ENCODE results near the gene CXCL3. TPM values are rescaled to one million over a fixed set of nuclear protein-coding genes. Genes with fewer than 3 reads are reported as not detected.
A peak's percentile ranks its signal among the peaks of the same experiment; 100 is the strongest.

The CXCL3 gene
- total and polyA plus RNA-seq, 3 experiments from 2014 or later: not detected

DNA sequence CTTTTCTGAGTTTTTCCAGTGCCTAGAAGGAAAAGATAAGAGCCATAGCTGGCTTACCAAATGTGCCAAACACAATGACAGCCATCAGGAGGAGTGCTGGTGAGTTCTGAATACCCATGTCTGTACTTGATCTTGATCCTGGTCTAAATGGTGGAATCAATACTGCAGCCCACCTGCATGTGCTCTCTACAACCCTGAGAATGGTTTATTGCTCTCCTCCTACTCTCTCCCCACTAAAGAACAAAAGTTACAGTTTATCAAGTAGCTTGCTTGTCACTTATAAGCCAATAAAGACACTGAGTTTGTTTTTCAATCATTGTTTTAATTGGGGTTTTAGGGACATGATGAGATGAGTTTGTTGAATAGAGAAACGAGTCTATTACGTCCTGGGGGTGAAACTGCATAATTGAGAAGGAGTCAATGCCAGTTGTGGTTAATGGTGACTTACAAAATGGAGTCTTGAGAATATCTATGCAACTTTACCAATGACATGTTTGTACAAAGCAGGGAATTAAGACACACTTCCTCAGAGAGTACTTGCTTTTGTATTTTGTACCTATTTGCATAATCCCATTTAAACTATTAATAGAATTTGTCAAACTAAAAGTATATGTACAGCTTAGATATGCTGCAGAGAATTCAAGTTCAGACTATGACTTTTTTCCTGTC, 20.8 kb upstream of the CXCL3 start:
- H3K27me3 Mint-ChIP-seq: peaks cover 0 to 6% of the 10 kb centered on the region in 2 donors
- CTCF ChIA-PET: no interaction called here
- H3K4me1 ChIP-seq (ENCODE audit: insufficient read depth, low read length): no peaks in the 10 kb centered on the region
- H3K9me3 ChIP-seq (ENCODE audit: low read length): no peaks in the 10 kb centered on the region
- no peak overlapping the region for H3K27ac ChIP-seq (ENCODE audit: low read depth, low read length)
- no peak overlapping the region for H3K27ac Mint-ChIP-seq
- H3K4me3 Mint-ChIP-seq: no peak overlapping the region
- POLR2A ChIA-PET: no interaction called here
- H3K4me3 ChIP-seq (ENCODE audit: low read length): no peak overlapping the region
- no peaks in the 10 kb centered on the region for H3K36me3 ChIP-seq (ENCODE audit: insufficient read depth, low read length)
- H3K4me1 Mint-ChIP-seq: no peaks in the 10 kb centered on the region
- H3K9me3 Mint-ChIP-seq: peaks cover 0 to 2% (median 0%) of the 10 kb centered on the region in 5 donors
- DNase-seq: no peak
- H3K27me3 ChIP-seq (ENCODE audit: insufficient read depth, low read length, poor library complexity, severe bottlenecking): no peaks in the 10 kb centered on the region
- H3K36me3 Mint-ChIP-seq: no peaks in the 10 kb centered on the region

DNA sequence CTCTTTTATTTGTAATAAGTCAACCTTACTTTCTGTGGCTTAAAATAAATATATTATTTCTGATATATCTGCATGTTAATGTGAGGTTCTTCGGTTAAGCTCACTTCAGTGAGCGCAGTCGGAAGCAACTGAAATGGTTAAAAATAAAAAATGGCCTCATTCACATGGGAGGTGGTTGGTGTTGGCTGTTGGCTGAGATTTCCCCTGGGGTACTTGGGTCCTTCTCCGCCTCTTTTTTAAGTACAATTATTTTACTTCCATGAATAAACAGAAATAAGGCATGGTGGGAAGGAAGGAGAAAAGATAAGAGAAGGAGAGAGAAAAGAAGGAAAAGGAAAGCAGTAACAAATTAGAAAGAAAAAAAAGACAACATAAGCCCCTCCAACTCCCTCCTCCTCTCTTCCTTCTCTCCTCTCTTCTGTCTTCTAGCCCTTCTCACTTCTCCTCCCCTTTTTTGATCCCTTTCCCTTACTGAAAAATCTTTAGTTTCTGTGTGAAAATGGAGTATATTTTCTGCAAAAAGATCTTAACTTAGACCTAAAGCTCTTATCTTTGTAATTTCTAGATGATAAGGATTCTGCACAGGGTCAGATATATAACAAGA, 19.7 kb upstream of the CXCL3 start:
- no peak overlapping the region for H3K4me3 ChIP-seq (ENCODE audit: low read length)
- CTCF ChIA-PET: no interaction called here
- no peaks in the 10 kb centered on the region for H3K4me1 ChIP-seq (ENCODE audit: insufficient read depth, low read length)
- H3K9me3 ChIP-seq (ENCODE audit: low read length): no peaks in the 10 kb centered on the region
- Mint-ChIP-seq H3K4me1 (no peaks in the 10 kb centered on the region), H3K27me3 (peaks cover 0 to 6% of the 10 kb centered on the region in 2 donors), H3K36me3 (no peaks in the 10 kb centered on the region), H3K27ac (no peak overlapping the region), H3K4me3 (no peak overlapping the region), H3K9me3 (peaks cover 0 to 2% (median 0%) of the 10 kb centered on the region in 5 donors)
- H3K27ac ChIP-seq (ENCODE audit: low read depth, low read length): peak overlapping the region; percentile 35
- DNase-seq: no peak
- POLR2A ChIA-PET: no interaction called here
- no peaks in the 10 kb centered on the region for H3K27me3 ChIP-seq (ENCODE audit: insufficient read depth, low read length, poor library complexity, severe bottlenecking)
- H3K36me3 ChIP-seq (ENCODE audit: insufficient read depth, low read length): no peaks in the 10 kb centered on the region

DNA sequence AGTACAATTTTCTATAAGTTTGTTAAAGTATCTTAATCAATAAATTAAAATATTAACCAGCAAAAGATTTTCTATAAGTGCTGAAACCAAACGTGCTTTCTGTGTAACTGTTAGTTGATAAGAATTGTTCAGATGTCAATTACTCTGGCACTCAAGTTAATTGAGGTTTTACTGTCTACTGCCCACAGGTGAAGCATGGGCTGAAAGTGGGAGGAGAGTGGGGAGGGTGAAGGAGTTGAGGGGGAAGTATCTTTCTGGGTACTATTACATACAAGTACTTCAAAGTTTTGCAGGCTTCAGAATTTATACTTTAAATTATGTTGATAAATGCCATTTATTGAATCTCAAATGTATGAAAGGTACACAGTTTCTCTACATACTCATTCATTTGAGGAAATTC, 19.1 kb upstream of the CXCL3 start:
- CTCF ChIA-PET: no interaction called here
- no peaks in the 10 kb centered on the region for H3K9me3 ChIP-seq (ENCODE audit: low read length)
- no peaks in the 10 kb centered on the region for H3K27me3 ChIP-seq (ENCODE audit: insufficient read depth, low read length, poor library complexity, severe bottlenecking)
- no peaks in the 10 kb centered on the region for H3K36me3 Mint-ChIP-seq
- H3K4me3 Mint-ChIP-seq: no peak overlapping the region
- H3K27me3 Mint-ChIP-seq: peaks cover 0 to 6% of the 10 kb centered on the region in 2 donors
- no peak overlapping the region for H3K4me3 ChIP-seq (ENCODE audit: low read length)
- DNase-seq: no peak
- POLR2A ChIA-PET: no interaction called here
- H3K27ac Mint-ChIP-seq: no peak overlapping the region
- no peaks in the 10 kb centered on the region for H3K4me1 ChIP-seq (ENCODE audit: insufficient read depth, low read length)
- no peaks in the 10 kb centered on the region for H3K36me3 ChIP-seq (ENCODE audit: insufficient read depth, low read length)
- H3K9me3 Mint-ChIP-seq: peaks cover 0 to 2% (median 0%) of the 10 kb centered on the region in 5 donors
- peak overlapping the region; percentile 35 for H3K27ac ChIP-seq (ENCODE audit: low read depth, low read length)
- no peaks in the 10 kb centered on the region for H3K4me1 Mint-ChIP-seq

DNA sequence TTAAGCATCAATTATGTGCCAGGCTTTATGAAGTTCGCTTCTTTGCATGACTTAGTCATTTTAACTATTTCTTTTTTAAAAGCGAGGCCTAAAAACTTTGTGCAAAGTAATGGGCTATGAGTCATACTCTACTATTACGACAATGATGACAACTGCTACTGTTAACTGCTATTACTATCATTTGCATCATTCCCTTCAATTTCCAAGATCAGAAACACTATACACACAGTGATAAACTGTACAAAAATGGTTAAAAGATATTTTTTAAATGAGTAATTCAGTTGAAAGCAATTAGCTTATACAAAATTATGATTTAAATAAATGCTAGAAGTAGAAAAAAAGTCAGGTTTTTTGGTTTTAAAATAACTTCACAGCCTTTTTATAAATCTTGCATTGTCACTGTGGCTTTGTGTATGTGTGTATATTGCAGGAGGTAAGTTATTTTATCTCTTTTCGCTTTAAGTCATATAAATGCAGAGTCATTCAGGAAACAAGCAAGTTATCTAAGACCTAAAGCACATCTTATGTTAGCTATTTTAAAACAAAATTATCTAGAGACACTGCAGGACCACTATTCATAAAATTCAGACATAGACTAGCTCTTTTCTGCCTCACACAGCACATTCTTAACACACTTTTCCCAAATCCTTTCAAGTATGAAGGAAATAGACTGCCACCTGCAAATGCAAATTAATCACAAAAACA, 18.5 kb upstream of the CXCL3 start:
- peaks cover 0 to 6% (median 0%) of the 10 kb centered on the region in 5 donors for H3K9me3 Mint-ChIP-seq
- no peak overlapping the region for H3K4me3 Mint-ChIP-seq
- no peak for DNase-seq
- no peaks in the 10 kb centered on the region for H3K27me3 ChIP-seq (ENCODE audit: insufficient read depth, low read length, poor library complexity, severe bottlenecking)
- no peaks in the 10 kb centered on the region for H3K4me1 Mint-ChIP-seq
- peaks cover 0 to 6% of the 10 kb centered on the region in 2 donors for H3K27me3 Mint-ChIP-seq
- H3K4me1 ChIP-seq (ENCODE audit: insufficient read depth, low read length): no peaks in the 10 kb centered on the region
- H3K36me3 Mint-ChIP-seq: no peaks in the 10 kb centered on the region
- no peak overlapping the region for H3K4me3 ChIP-seq (ENCODE audit: low read length)
- ChIA-PET CTCF (no interaction called here), POLR2A (no interaction called here)
- no peaks in the 10 kb centered on the region for H3K36me3 ChIP-seq (ENCODE audit: insufficient read depth, low read length)
- H3K27ac Mint-ChIP-seq: no peak overlapping the region
- no peaks in the 10 kb centered on the region for H3K9me3 ChIP-seq (ENCODE audit: low read length)
- peak overlapping the region; percentile 35 for H3K27ac ChIP-seq (ENCODE audit: low read depth, low read length)

DNA sequence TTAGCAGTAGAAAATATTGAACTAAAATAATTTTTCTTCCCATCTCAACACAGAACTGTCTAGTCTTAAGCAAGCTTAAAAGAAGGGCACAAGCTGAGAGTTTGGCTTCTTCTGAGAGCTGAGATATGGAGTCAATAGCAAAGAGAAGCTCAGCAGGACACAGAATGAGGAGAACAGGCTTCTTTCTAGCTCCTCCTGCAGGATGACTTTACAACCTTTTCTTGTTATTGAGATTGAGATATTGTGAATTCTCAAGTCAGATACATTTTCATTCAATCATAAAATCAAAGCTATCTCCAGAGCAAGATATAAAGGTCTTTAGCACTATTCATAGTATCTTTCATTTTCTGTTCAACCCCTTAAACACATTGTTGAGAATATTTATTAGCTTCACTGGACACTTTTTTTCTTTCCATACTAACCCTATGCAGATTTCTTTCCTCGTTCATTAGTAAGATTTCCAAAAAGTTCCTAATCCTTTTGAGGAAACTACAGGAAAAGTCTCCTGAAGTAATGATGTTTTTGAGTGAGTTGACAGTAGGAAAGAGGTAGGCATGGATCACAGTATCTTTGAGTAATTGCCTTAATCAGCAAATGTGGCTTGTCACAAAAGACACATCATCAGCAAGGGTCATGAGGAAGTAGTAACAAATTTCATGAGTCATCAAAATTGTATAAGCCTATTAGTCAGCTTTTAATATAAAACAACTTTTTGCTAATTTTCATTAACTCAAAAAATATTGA, 17.8 kb upstream of the CXCL3 start:
- no peaks in the 10 kb centered on the region for H3K4me1 Mint-ChIP-seq
- POLR2A ChIA-PET: no interaction called here
- Histone ChIP-seq H3K9me3 (ENCODE audit: low read length) (no peaks in the 10 kb centered on the region), H3K36me3 (ENCODE audit: insufficient read depth, low read length) (no peaks in the 10 kb centered on the region), H3K27me3 (ENCODE audit: insufficient read depth, low read length, poor library complexity, severe bottlenecking) (no peaks in the 10 kb centered on the region), H3K4me3 (ENCODE audit: low read length) (no peak overlapping the region), H3K27ac (ENCODE audit: low read depth, low read length) (peak overlapping the region; percentile 35), H3K4me1 (ENCODE audit: insufficient read depth, low read length) (no peaks in the 10 kb centered on the region)
- H3K27ac Mint-ChIP-seq: no peak overlapping the region
- H3K9me3 Mint-ChIP-seq: peaks cover 0 to 6% (median 3%) of the 10 kb centered on the region in 5 donors
- H3K4me3 Mint-ChIP-seq: no peak overlapping the region
- CTCF ChIA-PET: no interaction called here
- H3K36me3 Mint-ChIP-seq: no peaks in the 10 kb centered on the region
- peaks cover 0 to 6% of the 10 kb centered on the region in 2 donors for H3K27me3 Mint-ChIP-seq
- no peak for DNase-seq

DNA sequence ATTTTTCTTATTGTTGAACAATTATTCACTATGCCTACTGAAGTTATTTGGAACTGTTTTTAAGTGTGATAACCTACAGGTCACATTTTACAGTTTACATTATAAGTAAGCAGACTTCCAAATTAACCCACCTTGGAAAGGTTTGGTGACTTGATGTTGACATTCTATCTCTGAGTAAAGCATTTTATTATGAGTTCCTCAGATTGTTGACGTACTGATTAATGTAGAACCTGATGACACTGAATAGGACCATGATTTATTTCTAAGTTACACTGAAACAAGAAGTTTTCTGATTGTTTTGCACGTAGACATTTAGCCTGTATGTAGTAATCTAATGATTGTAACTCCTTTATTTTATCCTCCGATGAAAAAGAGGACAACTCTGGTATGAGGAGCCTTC, 17.0 kb upstream of the CXCL3 start:
- no peaks in the 10 kb centered on the region for H3K9me3 ChIP-seq (ENCODE audit: low read length)
- peak overlapping the region; percentile 35 for H3K27ac ChIP-seq (ENCODE audit: low read depth, low read length)
- H3K27ac Mint-ChIP-seq: no peak overlapping the region
- no peak overlapping the region for H3K4me3 Mint-ChIP-seq
- CTCF ChIA-PET: no interaction called here
- no peaks in the 10 kb centered on the region for H3K36me3 ChIP-seq (ENCODE audit: insufficient read depth, low read length)
- DNase-seq: no peak
- no peaks in the 10 kb centered on the region for H3K27me3 ChIP-seq (ENCODE audit: insufficient read depth, low read length, poor library complexity, severe bottlenecking)
- H3K9me3 Mint-ChIP-seq: peaks cover 0 to 6% (median 3%) of the 10 kb centered on the region in 5 donors
- no peaks in the 10 kb centered on the region for H3K4me1 ChIP-seq (ENCODE audit: insufficient read depth, low read length)
- H3K4me1 Mint-ChIP-seq: no peaks in the 10 kb centered on the region
- no peak overlapping the region for H3K4me3 ChIP-seq (ENCODE audit: low read length)
- H3K27me3 Mint-ChIP-seq: peaks cover 0 to 6% of the 10 kb centered on the region in 2 donors
- POLR2A ChIA-PET: no interaction called here
- no peaks in the 10 kb centered on the region for H3K36me3 Mint-ChIP-seq

DNA sequence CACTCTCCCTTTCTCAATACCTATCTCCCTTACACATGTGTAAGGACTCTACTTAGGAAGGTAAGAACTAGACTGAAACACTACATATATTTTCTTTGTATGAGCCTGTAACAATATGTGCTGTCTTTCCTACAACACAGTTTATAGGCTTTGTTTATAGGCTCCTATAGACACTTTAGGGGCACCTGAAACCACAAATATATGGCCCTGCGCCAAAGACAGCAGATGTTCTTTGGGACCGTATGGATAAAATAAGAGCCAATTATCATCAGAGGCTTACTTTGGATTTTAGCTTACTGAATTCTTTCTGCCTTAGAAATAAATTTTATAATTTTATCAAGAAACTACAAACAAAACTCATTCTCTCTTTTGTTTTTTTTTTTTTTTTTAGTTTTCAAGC, 16.6 kb upstream of the CXCL3 start:
- no peaks in the 10 kb centered on the region for H3K4me1 Mint-ChIP-seq
- H3K27me3 ChIP-seq (ENCODE audit: insufficient read depth, low read length, poor library complexity, severe bottlenecking): no peaks in the 10 kb centered on the region
- H3K4me3 ChIP-seq (ENCODE audit: low read length): no peak overlapping the region
- H3K27ac ChIP-seq (ENCODE audit: low read depth, low read length): peak overlapping the region; percentile 35
- no peaks in the 10 kb centered on the region for H3K4me1 ChIP-seq (ENCODE audit: insufficient read depth, low read length)
- H3K4me3 Mint-ChIP-seq: no peak overlapping the region
- CTCF ChIA-PET: no interaction called here
- H3K9me3 Mint-ChIP-seq: peaks cover 0 to 8% (median 3%) of the 10 kb centered on the region in 5 donors
- POLR2A ChIA-PET: no interaction called here
- no peak overlapping the region for H3K27ac Mint-ChIP-seq
- peaks cover 0 to 6% of the 10 kb centered on the region in 2 donors for H3K27me3 Mint-ChIP-seq
- no peaks in the 10 kb centered on the region for H3K9me3 ChIP-seq (ENCODE audit: low read length)
- no peak for DNase-seq
- no peaks in the 10 kb centered on the region for H3K36me3 ChIP-seq (ENCODE audit: insufficient read depth, low read length)
- H3K36me3 Mint-ChIP-seq: no peaks in the 10 kb centered on the region

DNA sequence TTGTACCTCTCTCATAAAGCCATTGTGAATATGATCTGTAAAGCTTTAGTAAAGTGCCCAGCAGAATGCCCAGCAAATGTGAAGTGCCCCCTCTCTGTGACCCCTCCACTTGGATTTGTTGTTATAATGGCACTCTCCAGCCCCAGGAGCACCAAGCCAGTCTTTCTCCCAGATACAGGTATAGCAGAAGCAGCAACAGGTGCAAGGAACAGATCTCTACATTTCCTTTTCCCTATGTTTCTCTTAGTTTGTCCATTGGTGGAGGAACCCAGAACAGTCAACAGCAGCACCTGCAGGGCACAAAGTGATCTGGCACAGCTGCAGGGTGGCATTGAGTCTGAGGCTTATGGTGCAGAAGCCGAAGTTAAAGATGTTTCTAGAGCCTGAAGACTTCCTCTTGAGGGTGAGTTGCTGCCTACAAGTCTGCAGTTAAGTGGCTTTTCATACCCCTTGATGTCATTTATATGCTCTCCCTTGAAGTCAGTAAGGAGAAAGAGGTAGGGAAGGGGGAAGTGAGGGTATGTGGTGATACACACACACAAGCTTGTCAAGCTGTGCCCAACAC, 16.1 kb upstream of the CXCL3 start:
- peaks cover 0 to 6% of the 10 kb centered on the region in 2 donors for H3K27me3 Mint-ChIP-seq
- no peaks in the 10 kb centered on the region for H3K36me3 Mint-ChIP-seq
- no peak for DNase-seq
- ChIA-PET CTCF (no interaction called here), POLR2A (no interaction called here)
- no peaks in the 10 kb centered on the region for H3K36me3 ChIP-seq (ENCODE audit: insufficient read depth, low read length)
- no peaks in the 10 kb centered on the region for H3K4me1 ChIP-seq (ENCODE audit: insufficient read depth, low read length)
- H3K27me3 ChIP-seq (ENCODE audit: insufficient read depth, low read length, poor library complexity, severe bottlenecking): no peaks in the 10 kb centered on the region
- no peaks in the 10 kb centered on the region for H3K9me3 ChIP-seq (ENCODE audit: low read length)
- no peak overlapping the region for H3K27ac Mint-ChIP-seq
- H3K27ac ChIP-seq (ENCODE audit: low read depth, low read length): no peak overlapping the region
- no peaks in the 10 kb centered on the region for H3K4me1 Mint-ChIP-seq
- peaks cover 0 to 8% (median 3%) of the 10 kb centered on the region in 5 donors for H3K9me3 Mint-ChIP-seq
- no peak overlapping the region for H3K4me3 Mint-ChIP-seq
- no peak overlapping the region for H3K4me3 ChIP-seq (ENCODE audit: low read length)

Measured in CD8-positive, alpha-beta memory T cell (primary cell).